HG03097 (cell line): ENCODE data around the gene EHD1.

ENCODE experiments used
- ATAC-seq: cut with Tn5 transposase; IDR thresholded peaks from one replicate; pipeline ENCODE4 v1.9.1; 2021; ENCODE audit not compliant: unreplicated experiment, low FRiP score

The EHD1 gene

DNA sequence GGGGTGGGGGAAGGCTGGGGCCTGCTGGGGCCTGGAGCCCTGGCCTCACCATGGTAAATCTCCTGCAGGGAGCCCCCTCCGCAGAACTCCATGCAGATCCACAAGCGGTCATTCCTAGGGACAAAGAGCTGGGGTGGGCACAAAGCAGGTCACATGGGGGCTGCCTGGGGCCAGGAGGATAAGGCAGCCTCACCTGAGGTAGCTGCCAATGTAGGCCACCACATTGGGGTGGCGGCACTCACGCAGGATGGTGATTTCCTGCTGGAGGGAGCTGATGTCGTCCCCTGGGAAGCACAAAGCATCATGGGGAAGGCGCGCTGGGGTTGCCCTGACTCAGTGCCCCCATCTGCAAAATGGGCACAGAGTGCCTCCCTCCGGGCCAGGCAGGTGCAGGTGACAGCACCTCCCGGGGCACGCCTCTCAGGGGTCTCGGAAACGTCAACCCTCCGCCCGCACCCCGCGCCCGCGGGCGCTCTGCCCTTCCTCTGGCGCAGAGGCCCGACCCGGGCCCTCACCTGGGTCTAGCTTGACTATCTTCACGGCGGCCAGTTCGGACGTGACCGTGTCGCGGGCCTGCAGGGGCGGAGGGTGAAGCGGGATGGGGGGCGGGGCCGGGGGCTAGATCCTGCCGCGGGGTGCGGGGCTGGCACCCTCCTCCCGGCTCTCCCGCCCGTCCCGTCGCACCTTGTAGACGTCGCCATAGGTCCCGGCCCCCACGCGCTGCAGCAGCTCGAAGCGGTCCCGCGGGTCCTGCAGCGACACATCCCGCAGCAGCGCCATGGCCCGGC lies 75.9 kb downstream of the EHD1 start:
- ATAC-seq: peak; percentile 13
